ENCODE data around the gene TBX19.

TBX19 gene

DNA sequence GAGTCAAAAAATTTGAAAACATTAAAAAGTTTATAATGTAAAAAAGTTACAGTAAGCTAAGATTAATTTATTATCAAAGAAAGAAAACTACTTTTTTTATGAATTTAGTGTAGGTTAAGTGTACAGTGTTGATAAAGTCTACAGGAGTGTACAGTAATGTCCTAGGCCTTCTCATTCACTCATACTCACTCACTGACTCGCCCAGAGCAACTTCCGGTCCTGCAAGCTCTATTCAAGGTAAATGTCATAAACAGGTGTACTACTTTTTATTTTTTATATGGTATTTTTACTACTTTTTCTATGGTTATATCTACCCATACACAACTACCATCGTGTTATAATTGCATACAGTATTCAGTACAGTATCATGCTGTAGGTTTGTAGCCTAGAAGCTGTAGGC is 49.6 kb downstream of the TBX19 start:
- DNase-seq (ENCODE audit: extremely low spot score) = no peak
- ChIA-PET CTCF (interaction anchor here (1.8 kb wide), 1 partner anchor 12 kb away, joined by 6 read pairs; no protein-coding TSS in a partner anchor), POLR2A (interaction anchor here (0.6 kb wide), 1 partner anchor 237 kb away, joined by 3 read pairs; no protein-coding TSS in a partner anchor)
- TF ChIP-seq FOXA1 (IDR thresholded peaks at IDR 0.05) = no peak
- no peak for TF ChIP-seq NFRKB (IDR thresholded peaks at IDR 0.05)
- no peak for TF ChIP-seq BHLHE40 (IDR thresholded peaks at IDR 0.05; ENCODE audit: borderline replicate concordance)
- no peak for TF ChIP-seq L3MBTL2 (conservative IDR thresholded peaks at IDR 0.05)
- no peak for TF ChIP-seq CTBP1 (IDR thresholded peaks at IDR 0.05; ENCODE audit: borderline replicate concordance)
- TF ChIP-seq, protein P1, sequence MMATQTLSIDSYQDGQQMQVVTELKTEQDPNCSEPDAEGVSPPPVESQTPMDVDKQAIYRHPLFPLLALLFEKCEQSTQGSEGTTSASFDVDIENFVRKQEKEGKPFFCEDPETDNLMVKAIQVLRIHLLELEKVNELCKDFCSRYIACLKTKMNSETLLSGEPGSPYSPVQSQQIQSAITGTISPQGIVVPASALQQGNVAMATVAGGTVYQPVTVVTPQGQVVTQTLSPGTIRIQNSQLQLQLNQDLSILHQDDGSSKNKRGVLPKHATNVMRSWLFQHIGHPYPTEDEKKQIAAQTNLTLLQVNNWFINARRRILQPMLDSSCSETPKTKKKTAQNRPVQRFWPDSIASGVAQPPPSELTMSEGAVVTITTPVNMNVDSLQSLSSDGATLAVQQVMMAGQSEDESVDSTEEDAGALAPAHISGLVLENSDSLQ (IDR thresholded peaks at IDR 0.05) = no peak
- no peak for TF ChIP-seq HDGF (IDR thresholded peaks at IDR 0.05; ENCODE audit: borderline replicate concordance)
- no peak for TF ChIP-seq SP1 (IDR thresholded peaks at IDR 0.05)
- TF ChIP-seq ELF4 (IDR thresholded peaks at IDR 0.05) = no peak

- TF ChIP-seq, protein P1 (IDR thresholded peaks at IDR 0.05) = no peak
- TF ChIP-seq FOXM1 (IDR thresholded peaks at IDR 0.05; ENCODE audit: borderline replicate concordance) (no peak), SP1 (IDR thresholded peaks at IDR 0.05) (no peak), BHLHE40 (IDR thresholded peaks at IDR 0.05; ENCODE audit: borderline replicate concordance) (no peak), NFRKB (IDR thresholded peaks at IDR 0.05) (no peak), TARDBP (IDR thresholded peaks at IDR 0.05) (no peak), L3MBTL2 (conservative IDR thresholded peaks at IDR 0.05) (no peak), FOXK2 (IDR thresholded peaks at IDR 0.05) (no peak), SUZ12 (IDR thresholded peaks at IDR 0.05) (no peak)
- no peak for DNase-seq (ENCODE audit: extremely low spot score)
- ChIA-PET POLR2A (no interaction called here), CTCF (interaction anchor here (1.8 kb wide), 1 partner anchor 11 kb away, joined by 6 read pairs; no protein-coding TSS in a partner anchor)
Observed at GRCh38 chr1:168331569-168331968, 50.9 kb downstream of the TBX19 start.

DNA sequence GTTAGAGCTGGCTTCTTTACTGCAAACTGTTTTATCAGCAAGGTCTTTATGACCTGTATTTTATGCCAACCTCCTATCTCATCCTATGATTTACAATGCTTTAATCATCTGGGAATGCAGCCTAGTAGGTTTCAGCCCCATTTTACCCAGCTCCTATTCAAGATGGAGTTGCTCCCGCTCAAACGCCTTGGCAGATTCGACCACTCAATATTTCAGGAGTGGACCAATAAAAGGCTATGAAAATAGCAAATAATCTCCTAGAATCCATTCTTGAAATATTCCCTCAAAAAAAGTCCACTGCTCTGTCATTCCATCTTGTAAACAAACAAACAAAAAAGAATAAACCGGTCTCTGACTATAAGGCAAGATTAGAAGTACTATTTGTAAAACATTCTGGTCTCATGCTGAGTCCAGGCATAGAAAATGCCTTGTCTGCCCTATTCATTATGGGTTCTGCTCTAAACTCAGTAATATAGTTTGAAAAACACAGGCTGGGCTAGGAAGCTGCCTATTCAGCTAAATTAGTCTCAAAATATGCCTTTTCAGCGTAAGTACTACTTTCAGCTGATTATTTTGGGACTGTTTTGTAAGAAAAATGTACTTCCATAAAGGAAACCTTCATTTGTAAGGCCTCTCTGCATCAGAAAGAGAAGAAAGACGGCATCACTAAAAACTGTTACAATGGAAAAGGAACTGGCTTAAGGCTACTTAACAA is 53.0 kb downstream of the TBX19 start:
- POLR2A ChIA-PET = no interaction called here
- CTCF ChIA-PET = no interaction called here
- DNase-seq (ENCODE audit: extremely low spot score) = no peak
- TF ChIP-seq BHLHE40 (IDR thresholded peaks at IDR 0.05; ENCODE audit: borderline replicate concordance) (no peak), FOXK2 (IDR thresholded peaks at IDR 0.05) (no peak), LEF1 (IDR thresholded peaks at IDR 0.05; ENCODE audit: borderline replicate concordance) (no peak), FOXA1 (IDR thresholded peaks at IDR 0.05) (no peak), L3MBTL2 (conservative IDR thresholded peaks at IDR 0.05) (no peak), NFRKB (IDR thresholded peaks at IDR 0.05) (no peak), FOXM1 (IDR thresholded peaks at IDR 0.05; ENCODE audit: borderline replicate concordance) (no peak), ARNT (IDR thresholded peaks at IDR 0.05) (no peak)
- TF ChIP-seq, protein P1 (IDR thresholded peaks at IDR 0.05) = no peak

DNA sequence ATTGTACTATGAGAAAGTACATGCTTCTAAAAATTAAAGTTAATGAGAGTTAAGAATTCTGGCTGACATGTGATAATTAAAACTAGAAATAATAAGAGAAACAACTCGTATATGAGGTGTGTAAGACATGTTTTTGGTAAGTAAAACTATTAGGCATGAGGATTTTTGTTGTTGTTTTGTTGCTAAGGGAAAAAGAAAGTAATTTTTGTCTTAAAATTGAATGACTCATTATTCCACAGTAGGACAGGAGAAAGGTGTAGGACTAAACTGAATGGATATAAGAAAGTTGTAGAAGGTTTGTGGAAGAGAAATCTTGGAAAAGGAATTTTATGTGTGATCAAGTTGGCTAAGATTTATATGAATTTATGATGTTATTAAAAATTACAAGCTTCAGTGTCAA is 54.8 kb downstream of the TBX19 start:
- POLR2A ChIA-PET = no interaction called here
- CTCF ChIA-PET = interaction anchor here (1.2 kb wide), 1 partner anchor 100 kb away, joined by 3 read pairs; no protein-coding TSS in a partner anchor
- TF ChIP-seq SP1 (IDR thresholded peaks at IDR 0.05) = no peak
- TF ChIP-seq SUZ12 (IDR thresholded peaks at IDR 0.05) = no peak
- no peak for TF ChIP-seq L3MBTL2 (conservative IDR thresholded peaks at IDR 0.05)
- TF ChIP-seq FOXA1 (IDR thresholded peaks at IDR 0.05) = no peak
- TF ChIP-seq ELF4 (IDR thresholded peaks at IDR 0.05) = no peak
- TF ChIP-seq, protein P1 (IDR thresholded peaks at IDR 0.05) = no peak
- no peak for TF ChIP-seq BHLHE40 (IDR thresholded peaks at IDR 0.05; ENCODE audit: borderline replicate concordance)
- no peak for TF ChIP-seq CTBP1 (IDR thresholded peaks at IDR 0.05; ENCODE audit: borderline replicate concordance)
- TF ChIP-seq ZNF384 (IDR thresholded peaks at IDR 0.05) = no peak
- TF ChIP-seq FOXK2 (IDR thresholded peaks at IDR 0.05) = no peak
- TF ChIP-seq HDGF (IDR thresholded peaks at IDR 0.05; ENCODE audit: borderline replicate concordance) = no peak
- no peak for TF ChIP-seq FOXM1 (IDR thresholded peaks at IDR 0.05; ENCODE audit: borderline replicate concordance)
- TF ChIP-seq LEF1 (IDR thresholded peaks at IDR 0.05; ENCODE audit: borderline replicate concordance) = no peak
- TF ChIP-seq NFRKB (IDR thresholded peaks at IDR 0.05) = no peak
- TF ChIP-seq ARNT (IDR thresholded peaks at IDR 0.05) = no peak
- TF ChIP-seq TARDBP (IDR thresholded peaks at IDR 0.05) = no peak
- no peak for DNase-seq (ENCODE audit: extremely low spot score)

GRCh38 chr1:168338589-168339503 is 58.2 kb downstream of the TBX19 start:
- ChIA-PET CTCF (no interaction called here), POLR2A (no interaction called here)
- DNase-seq (ENCODE audit: extremely low spot score) = no peak
- TF ChIP-seq HDGF (IDR thresholded peaks at IDR 0.05; ENCODE audit: borderline replicate concordance) (no peak), FOXK2 (IDR thresholded peaks at IDR 0.05) (no peak), SP1 (IDR thresholded peaks at IDR 0.05) (no peak), NFRKB (IDR thresholded peaks at IDR 0.05) (no peak), LEF1 (IDR thresholded peaks at IDR 0.05; ENCODE audit: borderline replicate concordance) (no peak), ELF4 (IDR thresholded peaks at IDR 0.05) (no peak), L3MBTL2 (conservative IDR thresholded peaks at IDR 0.05) (no peak), FOXM1 (IDR thresholded peaks at IDR 0.05; ENCODE audit: borderline replicate concordance) (no peak)
- TF ChIP-seq, protein P1 (IDR thresholded peaks at IDR 0.05) = no peak

Data from HEK293T (cell line).